ENCODE data around the gene ANXA11.

DNA sequence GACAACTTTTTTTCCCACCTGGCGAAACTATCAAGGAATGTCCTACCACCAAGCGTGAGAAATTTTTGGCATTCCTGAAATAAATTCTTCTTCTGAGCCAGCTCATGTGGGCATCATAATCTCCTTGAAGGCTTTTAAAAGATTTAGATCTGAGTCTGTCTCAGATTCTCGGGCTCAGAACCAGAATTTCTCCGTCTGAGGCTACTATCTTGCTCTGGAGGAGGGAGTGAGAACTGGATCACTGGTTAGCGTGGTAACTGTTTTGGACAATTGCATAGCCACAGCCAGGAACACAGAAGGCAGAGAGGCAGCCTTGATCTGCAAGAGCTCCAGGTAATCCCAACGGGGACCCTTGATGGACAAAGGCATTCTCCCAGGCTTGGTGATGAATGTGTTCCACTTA lies 73.8 kb downstream of the ANXA11 start:
- TF ChIP-seq, protein P1, sequence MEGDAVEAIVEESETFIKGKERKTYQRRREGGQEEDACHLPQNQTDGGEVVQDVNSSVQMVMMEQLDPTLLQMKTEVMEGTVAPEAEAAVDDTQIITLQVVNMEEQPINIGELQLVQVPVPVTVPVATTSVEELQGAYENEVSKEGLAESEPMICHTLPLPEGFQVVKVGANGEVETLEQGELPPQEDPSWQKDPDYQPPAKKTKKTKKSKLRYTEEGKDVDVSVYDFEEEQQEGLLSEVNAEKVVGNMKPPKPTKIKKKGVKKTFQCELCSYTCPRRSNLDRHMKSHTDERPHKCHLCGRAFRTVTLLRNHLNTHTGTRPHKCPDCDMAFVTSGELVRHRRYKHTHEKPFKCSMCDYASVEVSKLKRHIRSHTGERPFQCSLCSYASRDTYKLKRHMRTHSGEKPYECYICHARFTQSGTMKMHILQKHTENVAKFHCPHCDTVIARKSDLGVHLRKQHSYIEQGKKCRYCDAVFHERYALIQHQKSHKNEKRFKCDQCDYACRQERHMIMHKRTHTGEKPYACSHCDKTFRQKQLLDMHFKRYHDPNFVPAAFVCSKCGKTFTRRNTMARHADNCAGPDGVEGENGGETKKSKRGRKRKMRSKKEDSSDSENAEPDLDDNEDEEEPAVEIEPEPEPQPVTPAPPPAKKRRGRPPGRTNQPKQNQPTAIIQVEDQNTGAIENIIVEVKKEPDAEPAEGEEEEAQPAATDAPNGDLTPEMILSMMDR (IDR thresholded peaks at IDR 0.05): no peak
- TF ChIP-seq POLR2AphosphoS5 (IDR thresholded peaks at IDR 0.05): no peak

Measured in prostate gland (tissue), 2 donors.